ENCODE measurements around the gene VSIG10L2. TPM values are rescaled to one million over a fixed set of nuclear protein-coding genes. Genes with fewer than 3 reads are reported as not detected.

Gene VSIG10L2
- polyA plus RNA-seq, 4 donors: 0.01 to 0.10 TPM; not detected in 2

DNA sequence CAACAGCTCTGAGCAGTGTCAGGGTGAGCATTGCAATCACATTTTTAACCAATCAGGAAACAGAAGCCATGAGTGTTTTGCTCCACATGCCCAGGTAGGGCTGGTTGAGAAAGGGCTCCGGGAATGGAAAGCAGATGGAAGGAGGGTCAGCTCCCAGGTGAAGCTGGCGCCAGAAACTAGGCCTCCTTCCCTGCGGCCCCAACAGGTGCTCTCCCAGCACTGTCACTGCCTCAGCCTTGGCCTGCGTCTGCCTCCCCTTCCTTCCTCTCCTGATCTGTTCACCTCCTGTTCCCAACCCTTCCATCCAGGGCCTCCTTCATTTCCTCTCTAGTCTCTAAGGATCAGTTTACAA lies 4.6 kb upstream of the VSIG10L2 start:
- no peak for DNase-seq
- Histone ChIP-seq H3K27ac (ENCODE audit: low read depth in 1 of 3, low read length in 2 of 3) (no peak overlapping the region), H3K27me3 (ENCODE audit: control insufficient read depth in 3 of 3, insufficient read depth in 3 of 3, low read length in 3 of 3) (no peaks in the 10 kb centered on the region), H3K9me3 (ENCODE audit: control insufficient read depth in 2 of 2, insufficient read depth in 1 of 2, low read depth in 1 of 2, low read length in 1 of 2) (no peaks in the 10 kb centered on the region), H3K4me1 (ENCODE audit: control insufficient read depth in 3 of 3, insufficient read depth in 2 of 3, low read depth in 1 of 3, low read length in 2 of 3) (peaks cover 0 to 5% (median 0%) of the 10 kb centered on the region in 3 donors), H3K36me3 (ENCODE audit: control insufficient read depth in 3 of 3, insufficient read depth in 2 of 3, low read depth in 1 of 3, low read length in 3 of 3) (no peaks in the 10 kb centered on the region), H3K4me3 (ENCODE audit: low read depth in 1 of 3, low read length in 3 of 3) (no peak overlapping the region)
- 86 to 91% (median 87%) methylated on average over 4 of the region's 4 CpGs for WGBS, 3 donors
- FAIRE-seq: no peak

DNA sequence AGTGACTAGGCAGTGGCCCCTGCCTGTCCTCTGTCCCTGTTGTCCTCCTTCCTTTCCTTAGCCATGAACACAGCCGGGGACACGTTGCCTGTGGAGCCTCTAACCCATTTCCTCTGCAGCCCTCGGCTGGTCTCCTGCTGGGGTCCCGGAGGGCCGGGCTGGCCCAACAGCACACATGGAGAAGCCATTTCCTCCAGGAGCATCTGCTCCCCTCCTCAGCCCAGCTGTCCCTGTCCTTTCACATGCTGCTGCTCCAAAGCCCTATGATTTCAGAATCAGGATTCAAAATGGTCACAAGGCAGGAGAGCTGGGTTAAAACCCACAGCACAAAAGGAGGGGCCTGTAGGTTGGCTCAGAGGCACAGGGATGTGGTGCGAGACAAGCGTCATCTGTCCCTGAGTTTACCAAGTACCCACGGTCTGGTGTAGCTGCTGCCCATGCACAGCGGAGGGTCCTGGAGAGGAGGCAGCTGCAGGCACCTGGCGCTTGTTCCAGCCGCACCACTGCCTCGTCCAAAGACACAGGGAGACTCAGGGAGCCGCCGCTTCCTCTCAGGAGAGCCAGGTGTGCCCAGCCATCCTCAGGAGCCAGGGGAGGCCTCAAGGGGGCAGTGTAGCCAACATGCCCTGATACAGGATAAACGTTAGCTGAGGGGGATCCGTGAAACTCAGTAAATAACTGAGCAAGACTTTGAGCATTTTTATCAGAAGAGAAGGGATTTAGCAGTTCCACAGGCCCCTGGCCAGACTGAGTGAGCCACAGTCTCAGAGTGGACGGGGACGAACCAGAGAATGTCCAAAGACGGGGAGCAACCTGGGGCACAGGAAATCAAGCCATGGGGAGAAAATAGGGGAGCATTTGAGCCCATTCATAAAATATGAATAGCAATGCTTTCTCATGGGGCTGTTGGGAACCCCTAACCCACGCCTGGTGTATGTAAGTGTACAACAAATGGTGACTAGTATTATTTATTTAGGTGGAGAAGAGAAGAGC lies 3.9 kb upstream of the VSIG10L2 start:
- no peaks in the 10 kb centered on the region for H3K36me3 ChIP-seq (ENCODE audit: control insufficient read depth in 3 of 3, insufficient read depth in 2 of 3, low read depth in 1 of 3, low read length in 3 of 3)
- WGBS, 3 donors: 34 to 39% (median 36%) methylated on average over 20 of the region's 20 CpGs
- no peak overlapping the region for H3K27ac ChIP-seq (ENCODE audit: low read depth in 1 of 3, low read length in 2 of 3)
- no peaks in the 10 kb centered on the region for H3K27me3 ChIP-seq (ENCODE audit: control insufficient read depth in 3 of 3, insufficient read depth in 3 of 3, low read length in 3 of 3)
- no peaks in the 10 kb centered on the region for H3K9me3 ChIP-seq (ENCODE audit: control insufficient read depth in 2 of 2, insufficient read depth in 1 of 2, low read depth in 1 of 2, low read length in 1 of 2)
- H3K4me3 ChIP-seq (ENCODE audit: low read depth in 1 of 3, low read length in 3 of 3): no peak overlapping the region
- peak; percentile 60 to 72 for DNase-seq
- FAIRE-seq: no peak
- peaks cover 0 to 5% (median 0%) of the 10 kb centered on the region in 3 donors for H3K4me1 ChIP-seq (ENCODE audit: control insufficient read depth in 3 of 3, insufficient read depth in 2 of 3, low read depth in 1 of 3, low read length in 2 of 3)

DNA sequence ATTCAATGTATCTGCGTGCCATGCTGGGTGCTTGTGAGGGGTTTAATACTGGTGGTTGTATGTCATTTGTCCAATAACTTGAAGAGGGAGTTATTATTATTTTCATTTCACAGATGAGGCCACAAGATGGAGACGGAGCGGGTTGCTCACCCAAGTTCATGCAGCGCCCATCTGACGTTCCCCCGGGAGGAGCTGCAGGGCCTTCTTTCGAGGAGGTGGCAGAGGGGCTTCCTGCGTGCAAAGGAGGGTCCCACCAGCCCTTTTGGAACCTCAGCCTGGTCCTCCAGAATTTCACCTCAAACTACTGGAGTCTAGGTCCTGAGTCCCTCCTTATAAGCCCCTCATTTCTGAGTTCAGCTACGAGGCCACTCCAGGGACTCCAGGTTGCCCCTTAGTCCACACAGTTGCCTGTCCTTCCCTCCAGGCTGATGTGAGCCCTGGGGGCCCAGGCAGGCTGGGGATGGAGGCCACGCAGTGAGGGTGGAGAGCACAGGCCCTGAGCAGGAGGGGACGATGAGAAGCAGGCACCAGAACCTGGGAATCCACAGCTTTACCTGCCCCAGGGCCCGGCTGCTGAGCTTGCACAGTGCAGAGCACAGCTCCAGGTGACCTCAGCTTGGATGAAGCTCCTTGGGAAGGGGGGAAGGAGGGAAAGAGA lies 2.9 kb upstream of the VSIG10L2 start:
- no peak overlapping the region for H3K27ac ChIP-seq (ENCODE audit: low read depth in 1 of 3, low read length in 2 of 3)
- DNase-seq (no peak), FAIRE-seq (no peak)
- H3K4me3 ChIP-seq (ENCODE audit: low read depth in 1 of 3, low read length in 3 of 3): no peak overlapping the region
- no peaks in the 10 kb centered on the region for H3K27me3 ChIP-seq (ENCODE audit: control insufficient read depth in 3 of 3, insufficient read depth in 3 of 3, low read length in 3 of 3)
- peaks cover 0 to 5% (median 0%) of the 10 kb centered on the region in 3 donors for H3K4me1 ChIP-seq (ENCODE audit: control insufficient read depth in 3 of 3, insufficient read depth in 2 of 3, low read depth in 1 of 3, low read length in 2 of 3)
- no peaks in the 10 kb centered on the region for H3K9me3 ChIP-seq (ENCODE audit: control insufficient read depth in 2 of 2, insufficient read depth in 1 of 2, low read depth in 1 of 2, low read length in 1 of 2)
- 91 to 94% (median 93%) methylated on average over 12 of the region's 12 CpGs for WGBS, 3 donors
- H3K36me3 ChIP-seq (ENCODE audit: control insufficient read depth in 3 of 3, insufficient read depth in 2 of 3, low read depth in 1 of 3, low read length in 3 of 3): no peaks in the 10 kb centered on the region

DNA sequence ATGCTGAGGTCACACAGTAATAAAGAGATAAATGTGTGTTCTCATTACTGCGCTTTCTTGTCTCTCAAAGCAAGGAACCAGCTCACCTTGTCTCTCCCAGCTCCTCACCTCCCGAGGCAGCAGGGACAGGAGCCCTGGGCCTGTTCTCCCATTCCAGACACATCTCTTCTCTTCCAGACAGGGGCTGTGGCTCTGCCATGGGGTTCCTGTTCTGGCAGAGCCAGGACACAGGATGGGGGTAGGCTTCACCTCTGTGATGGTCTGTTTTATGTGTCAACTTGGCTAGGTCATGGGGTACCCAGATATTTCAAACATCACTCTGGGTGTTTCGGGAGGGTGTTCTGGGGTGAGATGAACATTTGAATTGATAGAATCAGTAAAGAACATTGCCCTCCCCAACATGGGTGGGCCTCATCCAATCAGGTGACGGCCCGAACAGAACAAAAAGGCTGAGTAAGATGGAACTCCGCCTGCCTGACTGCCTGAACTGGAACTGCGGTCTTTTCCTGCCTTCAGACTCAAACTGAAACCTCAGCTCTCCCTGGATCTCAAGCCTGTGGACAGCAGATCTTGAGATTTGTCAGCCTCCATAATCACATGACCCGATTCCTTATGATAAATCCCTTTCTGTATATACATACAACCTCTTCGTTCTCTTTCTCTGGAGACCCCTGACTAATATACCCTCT lies 2.0 kb upstream of the VSIG10L2 start:
- Histone ChIP-seq H3K9me3 (ENCODE audit: control insufficient read depth in 2 of 2, insufficient read depth in 1 of 2, low read depth in 1 of 2, low read length in 1 of 2) (no peaks in the 10 kb centered on the region), H3K27ac (ENCODE audit: low read depth in 1 of 3, low read length in 2 of 3) (no peak overlapping the region), H3K4me3 (ENCODE audit: low read depth in 1 of 3, low read length in 3 of 3) (no peak overlapping the region), H3K4me1 (ENCODE audit: control insufficient read depth in 3 of 3, insufficient read depth in 2 of 3, low read depth in 1 of 3, low read length in 2 of 3) (peaks cover 0 to 5% (median 0%) of the 10 kb centered on the region in 3 donors), H3K27me3 (ENCODE audit: control insufficient read depth in 3 of 3, insufficient read depth in 3 of 3, low read length in 3 of 3) (no peaks in the 10 kb centered on the region), H3K36me3 (ENCODE audit: control insufficient read depth in 3 of 3, insufficient read depth in 2 of 3, low read depth in 1 of 3, low read length in 3 of 3) (no peaks in the 10 kb centered on the region)
- DNase-seq (no peak), FAIRE-seq (no peak)
- WGBS, 3 donors: 84 to 89% (median 86%) methylated on average over 9 of the region's 9 CpGs

DNA sequence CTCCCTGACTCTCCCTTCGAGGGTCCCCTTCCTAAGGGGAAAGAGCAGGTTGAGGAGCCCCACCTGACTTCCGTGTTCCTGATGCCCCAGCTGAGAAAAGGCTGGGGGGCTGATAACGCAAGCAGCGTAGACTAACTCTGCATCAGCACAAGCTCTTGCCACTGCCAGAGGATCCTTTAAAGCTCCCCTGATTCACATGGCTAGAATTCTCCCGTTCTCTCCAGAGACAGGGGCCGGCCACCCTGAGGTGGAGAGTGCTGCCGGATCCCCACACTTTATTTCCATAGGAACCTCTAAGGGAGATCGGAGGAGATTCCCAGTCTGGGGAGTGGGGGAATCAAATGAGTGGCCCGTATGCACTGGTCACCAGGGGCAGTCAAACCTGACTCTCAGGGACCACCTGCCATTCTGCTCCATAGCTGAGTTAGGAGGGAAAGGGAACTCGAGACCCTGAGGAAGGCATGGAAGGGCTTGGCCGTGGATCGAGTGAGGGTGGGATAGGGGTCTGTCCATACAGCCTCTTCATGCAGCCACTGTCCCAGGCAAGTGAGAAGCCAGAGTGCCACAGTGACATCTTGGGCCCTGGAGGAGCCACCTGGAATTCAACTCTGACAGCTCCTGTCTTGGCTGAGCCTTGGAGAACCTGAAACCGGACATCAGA lies 1.4 kb upstream of the VSIG10L2 start:
- H3K4me1 ChIP-seq (ENCODE audit: control insufficient read depth in 3 of 3, insufficient read depth in 2 of 3, low read depth in 1 of 3, low read length in 2 of 3): peaks cover 0 to 5% (median 0%) of the 10 kb centered on the region in 3 donors
- no peak overlapping the region for H3K4me3 ChIP-seq (ENCODE audit: low read depth in 1 of 3, low read length in 3 of 3)
- WGBS, 3 donors: 77 to 85% (median 78%) methylated on average over 13 of the region's 13 CpGs
- H3K27me3 ChIP-seq (ENCODE audit: control insufficient read depth in 3 of 3, insufficient read depth in 3 of 3, low read length in 3 of 3): no peaks in the 10 kb centered on the region
- DNase-seq (no peak), FAIRE-seq (no peak)
- H3K9me3 ChIP-seq (ENCODE audit: control insufficient read depth in 2 of 2, insufficient read depth in 1 of 2, low read depth in 1 of 2, low read length in 1 of 2): no peaks in the 10 kb centered on the region
- H3K36me3 ChIP-seq (ENCODE audit: control insufficient read depth in 3 of 3, insufficient read depth in 2 of 3, low read depth in 1 of 3, low read length in 3 of 3): no peaks in the 10 kb centered on the region
- no peak overlapping the region for H3K27ac ChIP-seq (ENCODE audit: low read depth in 1 of 3, low read length in 2 of 3)

DNA sequence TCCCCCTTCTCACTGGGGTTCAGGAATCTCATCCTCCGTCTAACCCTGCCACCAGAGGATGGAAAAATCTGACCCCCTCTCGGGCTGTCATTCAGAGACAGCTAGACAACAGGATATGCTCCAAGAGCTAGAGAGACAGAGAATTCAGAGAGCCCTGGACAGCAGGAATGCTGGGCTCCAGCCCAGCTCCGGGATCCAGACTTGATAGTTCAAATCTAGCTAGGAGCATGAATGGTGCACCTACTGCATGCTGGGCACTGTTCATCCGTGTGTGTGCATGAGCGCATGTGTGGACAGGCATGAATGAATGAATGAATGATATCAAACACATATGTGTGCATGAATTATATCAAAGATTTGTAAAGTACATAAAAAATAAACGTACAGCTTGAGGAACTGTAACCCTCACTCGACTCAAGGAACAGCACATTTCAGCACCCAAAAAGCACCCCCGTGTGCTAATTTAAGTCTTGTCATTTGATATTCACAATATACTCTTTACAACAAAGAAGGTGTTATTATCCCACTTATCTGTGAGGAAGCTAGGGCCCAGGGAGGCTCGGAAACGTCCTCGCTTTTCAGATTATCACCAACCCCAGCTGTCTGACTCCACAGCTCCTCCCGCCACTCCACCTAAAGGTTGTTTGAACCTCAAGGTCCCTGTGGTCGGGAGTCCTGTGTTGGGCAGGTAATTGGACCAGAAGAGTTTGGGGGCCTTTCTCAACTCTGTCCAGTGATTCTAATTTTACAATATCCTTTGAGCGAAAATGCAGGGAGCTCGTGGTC lies 640 bp upstream of the VSIG10L2 start:
- Histone ChIP-seq H3K27ac (ENCODE audit: low read depth in 1 of 3, low read length in 2 of 3) (no peak overlapping the region), H3K4me1 (ENCODE audit: control insufficient read depth in 3 of 3, insufficient read depth in 2 of 3, low read depth in 1 of 3, low read length in 2 of 3) (peaks cover 0 to 5% (median 0%) of the 10 kb centered on the region in 3 donors), H3K36me3 (ENCODE audit: control insufficient read depth in 3 of 3, insufficient read depth in 2 of 3, low read depth in 1 of 3, low read length in 3 of 3) (no peaks in the 10 kb centered on the region), H3K27me3 (ENCODE audit: control insufficient read depth in 3 of 3, insufficient read depth in 3 of 3, low read length in 3 of 3) (no peaks in the 10 kb centered on the region), H3K9me3 (ENCODE audit: control insufficient read depth in 2 of 2, insufficient read depth in 1 of 2, low read depth in 1 of 2, low read length in 1 of 2) (no peaks in the 10 kb centered on the region), H3K4me3 (ENCODE audit: low read depth in 1 of 3, low read length in 3 of 3) (no peak overlapping the region)
- FAIRE-seq: no peak
- no peak for DNase-seq
- 54 to 66% (median 56%) methylated on average over 15 of the region's 15 CpGs for WGBS, 3 donors

DNA sequence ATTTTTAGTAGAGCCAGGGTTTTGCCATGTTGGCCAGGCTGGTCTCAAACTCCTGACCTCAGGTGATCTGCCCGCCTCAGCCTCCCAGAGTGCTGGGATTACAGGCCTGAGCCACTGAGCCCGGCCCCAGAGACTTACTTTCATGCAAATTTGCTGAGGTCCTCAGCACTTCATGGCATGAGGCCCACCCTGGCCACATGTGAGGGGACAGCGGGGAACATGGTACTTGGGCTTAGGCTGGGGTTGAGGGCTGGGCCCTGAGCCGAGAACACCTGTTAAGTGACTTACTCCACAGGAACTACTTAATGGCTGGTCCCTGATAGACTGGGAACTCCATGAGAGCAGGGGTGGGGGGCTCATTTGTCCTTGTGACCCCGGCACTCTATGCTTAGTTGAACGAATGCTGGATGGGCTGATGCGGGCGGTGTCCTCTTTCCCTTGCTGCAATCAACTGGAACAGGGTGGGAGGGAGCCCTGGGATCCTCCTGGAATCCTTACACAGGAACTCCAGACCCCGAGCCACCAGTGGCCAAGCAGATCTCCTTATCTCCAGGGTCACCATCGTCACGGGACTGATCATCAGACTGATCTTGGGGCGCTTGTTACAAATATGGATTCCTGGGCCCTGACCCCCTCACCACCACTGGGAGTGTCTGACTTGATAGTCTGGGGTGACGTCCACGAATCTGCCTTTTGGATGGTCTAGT lies 1.0 kb downstream of the VSIG10L2 start:
- Histone ChIP-seq H3K9me3 (ENCODE audit: control insufficient read depth in 2 of 2, insufficient read depth in 1 of 2, low read depth in 1 of 2, low read length in 1 of 2) (no peaks in the 10 kb centered on the region), H3K27me3 (ENCODE audit: control insufficient read depth in 3 of 3, insufficient read depth in 3 of 3, low read length in 3 of 3) (no peaks in the 10 kb centered on the region), H3K4me3 (ENCODE audit: low read depth in 1 of 3, low read length in 3 of 3) (no peak overlapping the region), H3K27ac (ENCODE audit: low read depth in 1 of 3, low read length in 2 of 3) (no peak overlapping the region), H3K36me3 (ENCODE audit: control insufficient read depth in 3 of 3, insufficient read depth in 2 of 3, low read depth in 1 of 3, low read length in 3 of 3) (no peaks in the 10 kb centered on the region), H3K4me1 (ENCODE audit: control insufficient read depth in 3 of 3, insufficient read depth in 2 of 3, low read depth in 1 of 3, low read length in 2 of 3) (peaks cover 0 to 8% (median 0%) of the 10 kb centered on the region in 3 donors)
- DNase-seq: no peak
- 87 to 94% (median 91%) methylated on average over 14 of the region's 14 CpGs for WGBS, 3 donors
- FAIRE-seq: no peak
